OCI-LY1 (cell line): Measurements from ENCODE around the gene PRKRA.

Source experiments
- H2AFZ ChIP-seq: fragments of 200-600 bp; sonication (generic), shearing (Covaris generic); 2 replicates; pipeline ENCODE4 v1.6.0; 2014; ENCODE audit warnings: antibody characterized with exemption, mild to moderate bottlenecking, low read length
- H3F3A ChIP-seq: fragments of 200-600 bp; sonication (generic), shearing (Covaris generic); 2 replicates; pipeline ENCODE4 v1.6.0; 2014; ENCODE audit warnings: mild to moderate bottlenecking, antibody characterized with exemption, low read length, moderate library complexity; ENCODE audit not compliant: insufficient read depth
- H3K27ac ChIP-seq: fragments of 200-600 bp; sonication (generic); 2 replicates; pipeline ENCODE4 v1.5.1; 2014; ENCODE audit warnings: low read length, mixed run types, mild to moderate bottlenecking, low read depth; ENCODE audit not compliant: poor library complexity, severe bottlenecking
- H3K27me3 ChIP-seq: fragments of 200-600 bp; sonication (generic); 2 replicates; pipeline ENCODE4 v1.6.0; 2014; ENCODE audit warnings: antibody characterized with exemption, mild to moderate bottlenecking, low read length, moderate library complexity; ENCODE audit not compliant: insufficient read depth
- H3K36me3 ChIP-seq: fragments of 200-600 bp; sonication (generic); 2 replicates; pipeline ENCODE4 v1.6.1; 2014; ENCODE audit warnings: mild to moderate bottlenecking, antibody characterized with exemption, low read length, moderate library complexity, mixed read lengths; ENCODE audit not compliant: insufficient read depth
- H3K4me1 ChIP-seq: fragments of 200-600 bp; sonication (generic); 2 replicates; pipeline ENCODE4 v1.5.1; 2014; ENCODE audit warnings: mild to moderate bottlenecking, low read length, moderate library complexity; ENCODE audit not compliant: insufficient read depth, severe bottlenecking
- H3K4me2 ChIP-seq: fragments of 200-600 bp; sonication (generic), shearing (Covaris generic); 2 replicates; pipeline ENCODE4 v1.6.1; 2014; ENCODE audit warnings: low read length
- H3K4me3 ChIP-seq: fragments of 200-600 bp; sonication (generic); 2 replicates; pipeline ENCODE4 v1.5.1; 2014; ENCODE audit warnings: low read length, low read depth, mild to moderate bottlenecking, mixed read lengths; ENCODE audit not compliant: poor library complexity, severe bottlenecking
- H3K79me2 ChIP-seq: fragments of 200-600 bp; shearing (Covaris generic); 2 replicates; pipeline ENCODE4 v1.6.1; 2016; ENCODE audit warnings: mixed run types, low read length, mixed read lengths; ENCODE audit not compliant: insufficient read depth
- H3K9ac ChIP-seq: fragments of 200-600 bp; sonication (generic), shearing (Covaris generic); 2 replicates; pipeline ENCODE4 v1.6.1; 2014; ENCODE audit warnings: mild to moderate bottlenecking, low read length, mixed read lengths
- H3K9me2 ChIP-seq: fragments of 200-600 bp; sonication (generic), shearing (Covaris generic); 2 replicates; pipeline ENCODE4 v1.6.1; 2014; ENCODE audit warnings: low read depth, mild to moderate bottlenecking, low read length, mixed read lengths
- H3K9me3 ChIP-seq: fragments of 200-600 bp; shearing (Covaris generic); 2 replicates; pipeline ENCODE4 v1.6.1; 2014; ENCODE audit warnings: low read length, mixed read lengths
- H4K20me1 ChIP-seq: fragments of 200-600 bp; sonication (generic), shearing (Covaris generic); 2 replicates; pipeline ENCODE4 v1.6.0; 2016; ENCODE audit warnings: mild to moderate bottlenecking, low read length; ENCODE audit not compliant: insufficient read depth
- EZH2 ChIP-seq: fragments of 200-600 bp; sonication (generic), shearing (Covaris generic); IDR thresholded peaks from 2 replicates; pipeline ENCODE4 v1.8.0; 2017; ENCODE audit warnings: borderline replicate concordance, mixed run types, mild to moderate bottlenecking, antibody characterized with exemption, low read length, moderate library complexity, mixed read lengths
- TF ChIP-seq, protein P1 (sequence below): fragments of 200-600 bp; sonication (generic), shearing (Covaris generic); IDR thresholded peaks from 2 replicates; pipeline ENCODE4 v1.5.1; 2017; ENCODE audit warnings: mild to moderate bottlenecking, antibody characterized with exemption, low read length, moderate library complexity, mixed read lengths

The PRKRA gene

DNA sequence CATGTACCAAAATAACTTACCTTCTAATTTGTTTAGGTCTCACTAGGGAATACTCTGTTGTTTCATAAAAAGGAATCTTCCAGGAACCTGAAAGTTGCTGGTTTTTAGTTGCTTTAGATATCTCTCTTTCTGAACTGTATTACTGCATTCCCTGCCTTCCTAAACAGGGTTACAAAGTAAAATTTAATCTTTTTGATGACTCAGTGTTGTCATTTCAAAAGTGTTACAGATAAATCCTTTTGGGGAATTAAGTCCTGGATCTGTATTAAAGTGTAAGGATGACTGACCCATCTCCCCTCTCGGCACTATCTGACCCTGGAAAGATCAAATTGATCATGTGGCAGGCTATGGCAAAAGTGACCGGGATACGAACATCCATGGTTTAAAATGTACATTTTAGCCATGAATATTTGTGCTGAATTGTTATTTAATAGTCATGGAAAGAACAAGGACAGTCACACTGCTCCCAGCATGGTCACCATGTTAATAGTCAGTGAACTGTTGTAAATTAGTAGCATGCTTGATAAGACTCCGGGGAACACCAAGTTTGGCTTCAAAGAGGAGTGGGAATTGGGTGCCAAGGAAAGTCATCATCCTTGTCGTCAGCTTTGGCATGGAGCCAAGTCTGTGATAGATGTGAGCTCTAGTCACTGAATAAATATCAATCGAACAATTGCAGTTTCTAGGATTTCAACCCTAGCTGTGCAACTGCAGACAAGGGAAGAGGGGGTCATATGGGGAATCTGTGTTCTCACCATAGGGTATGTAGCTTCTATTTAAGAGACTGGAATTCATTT is 33.5 kb upstream of the PRKRA start:
- no peak overlapping the region for H3K27ac ChIP-seq
- H3K27me3 ChIP-seq, result no peaks in the 10 kb centered on the region
- TF ChIP-seq EZH2, result no peak
- TF ChIP-seq, protein P1, sequence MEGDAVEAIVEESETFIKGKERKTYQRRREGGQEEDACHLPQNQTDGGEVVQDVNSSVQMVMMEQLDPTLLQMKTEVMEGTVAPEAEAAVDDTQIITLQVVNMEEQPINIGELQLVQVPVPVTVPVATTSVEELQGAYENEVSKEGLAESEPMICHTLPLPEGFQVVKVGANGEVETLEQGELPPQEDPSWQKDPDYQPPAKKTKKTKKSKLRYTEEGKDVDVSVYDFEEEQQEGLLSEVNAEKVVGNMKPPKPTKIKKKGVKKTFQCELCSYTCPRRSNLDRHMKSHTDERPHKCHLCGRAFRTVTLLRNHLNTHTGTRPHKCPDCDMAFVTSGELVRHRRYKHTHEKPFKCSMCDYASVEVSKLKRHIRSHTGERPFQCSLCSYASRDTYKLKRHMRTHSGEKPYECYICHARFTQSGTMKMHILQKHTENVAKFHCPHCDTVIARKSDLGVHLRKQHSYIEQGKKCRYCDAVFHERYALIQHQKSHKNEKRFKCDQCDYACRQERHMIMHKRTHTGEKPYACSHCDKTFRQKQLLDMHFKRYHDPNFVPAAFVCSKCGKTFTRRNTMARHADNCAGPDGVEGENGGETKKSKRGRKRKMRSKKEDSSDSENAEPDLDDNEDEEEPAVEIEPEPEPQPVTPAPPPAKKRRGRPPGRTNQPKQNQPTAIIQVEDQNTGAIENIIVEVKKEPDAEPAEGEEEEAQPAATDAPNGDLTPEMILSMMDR, result no peak
- no peak overlapping the region for H2AFZ ChIP-seq
- no peaks in the 10 kb centered on the region for H3K9me2 ChIP-seq
- H3K4me1 ChIP-seq, result peaks cover 32% of the 10 kb centered on the region
- H3K4me3 ChIP-seq, result no peak overlapping the region
- no peak overlapping the region for H3K4me2 ChIP-seq
- no peak overlapping the region for H3K9ac ChIP-seq
- H3F3A ChIP-seq, result no peaks in the 10 kb centered on the region
- no peaks in the 10 kb centered on the region for H3K9me3 ChIP-seq
- H3K36me3 ChIP-seq, result peaks cover 22% of the 10 kb centered on the region
- H3K79me2 ChIP-seq, result peaks cover 29% of the 10 kb centered on the region
- H4K20me1 ChIP-seq, result no peaks in the 10 kb centered on the region

DNA sequence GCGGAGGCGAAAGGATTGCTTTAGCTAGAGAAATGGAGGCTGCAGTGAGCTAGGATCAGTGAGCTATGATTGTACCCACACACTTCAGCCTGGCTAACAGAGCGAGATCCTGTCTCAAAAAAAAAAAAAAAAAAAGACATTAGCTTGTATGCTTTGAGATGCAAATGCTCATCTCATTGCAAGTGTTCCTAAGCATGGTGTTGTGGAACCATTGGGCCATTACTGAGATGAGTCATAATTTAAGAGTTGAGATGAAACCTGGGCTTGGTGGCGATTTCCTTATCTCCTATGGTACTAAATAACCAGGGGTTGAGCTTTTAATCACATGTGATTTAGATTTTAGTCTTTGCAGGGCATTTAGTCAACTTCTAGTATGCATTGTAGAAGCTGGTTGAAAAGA is 31.5 kb upstream of the PRKRA start:
- H3F3A ChIP-seq, result no peaks in the 10 kb centered on the region
- peak overlapping the region; percentile 34 for H3K27ac ChIP-seq
- H3K4me3 ChIP-seq, result peak overlapping the region; percentile 89
- no peaks in the 10 kb centered on the region for H4K20me1 ChIP-seq
- TF ChIP-seq, protein P1, result no peak
- no peak for TF ChIP-seq EZH2
- peak overlapping the region; percentile 90 for H3K4me2 ChIP-seq
- H2AFZ ChIP-seq, result no peak overlapping the region
- peaks cover 39% of the 10 kb centered on the region for H3K4me1 ChIP-seq
- H3K36me3 ChIP-seq, result peaks cover 13% of the 10 kb centered on the region
- H3K79me2 ChIP-seq, result peaks cover 36% of the 10 kb centered on the region
- peak overlapping the region; percentile 71; the same call in 1 of the 2 replicates for H3K9ac ChIP-seq
- no peaks in the 10 kb centered on the region for H3K9me2 ChIP-seq
- no peaks in the 10 kb centered on the region for H3K27me3 ChIP-seq
- H3K9me3 ChIP-seq, result no peaks in the 10 kb centered on the region

DNA sequence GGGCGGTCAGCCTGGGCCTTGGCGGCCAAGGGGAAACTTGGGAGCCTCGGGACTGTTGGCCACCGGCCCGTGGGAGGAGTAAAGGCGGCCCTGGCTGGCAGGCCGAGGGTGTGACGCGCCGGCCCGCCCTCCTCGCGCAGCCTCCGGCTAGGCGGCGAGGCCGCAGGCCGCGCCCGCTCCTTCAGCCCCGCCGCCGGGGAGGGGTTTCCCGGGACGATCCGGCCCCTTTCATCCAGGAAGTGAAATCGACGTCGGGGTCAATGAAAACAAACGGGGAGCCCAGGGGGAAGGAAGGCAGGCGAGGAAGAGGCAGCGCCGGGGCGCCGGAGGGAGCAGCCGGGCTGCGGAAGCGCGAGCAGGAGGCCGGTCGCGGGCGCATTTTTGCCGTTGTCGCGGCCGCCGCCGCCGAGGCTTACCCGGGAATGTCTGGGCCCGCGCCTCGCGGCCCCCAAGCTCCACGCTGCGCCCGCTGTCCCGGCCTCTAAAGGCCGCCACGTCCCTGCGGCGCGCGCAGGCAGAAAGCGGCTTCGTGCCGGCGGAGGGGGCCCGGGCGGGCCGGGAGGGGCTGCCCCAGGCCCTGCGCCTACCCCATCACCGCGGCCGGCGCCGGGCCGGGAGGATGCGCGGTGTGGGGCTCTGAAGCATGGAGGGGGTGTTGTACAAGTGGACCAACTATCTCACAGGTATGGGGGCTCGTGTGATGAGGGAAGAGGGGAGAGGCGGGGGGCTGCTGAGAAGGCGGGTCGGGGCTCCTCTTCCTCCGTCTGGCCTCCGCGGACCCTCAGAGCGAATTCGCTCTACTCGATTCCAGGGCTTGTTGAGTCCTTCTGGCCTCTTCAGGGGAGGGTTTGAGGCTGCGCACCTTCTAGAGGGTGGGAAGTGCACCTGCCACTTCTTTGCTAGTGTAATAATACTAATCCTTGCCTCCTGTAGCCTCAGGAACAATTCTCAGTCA is 29.5 kb upstream of the PRKRA start, which contains the start of gene PLEKHA3:
Gene PLEKHA3, plus strand, starts transcription at position 231 of the 955 bp plus-strand sequence. Its CDS starts 413 bp downstream, at position 644.
- peak within 1 kb of the TSS; percentile 66; the same call in 1 of the 2 replicates for H2AFZ ChIP-seq
- no peaks in the 10 kb centered on the region for H3K27me3 ChIP-seq
- no peaks in the 10 kb centered on the region for H3K9me2 ChIP-seq
- no peak for TF ChIP-seq EZH2
- TF ChIP-seq, protein P1, result no peak
- H3K9me3 ChIP-seq, result no peaks in the 10 kb centered on the region
- peaks cover 44% of the 10 kb centered on the region for H3K4me1 ChIP-seq
- H3K36me3 ChIP-seq, result no peaks in the 10 kb centered on the region
- H3F3A ChIP-seq, result no peaks in the 10 kb centered on the region
- peak within 1 kb of the TSS; percentile 90 for H3K4me2 ChIP-seq
- peaks cover 36% of the 10 kb centered on the region for H3K79me2 ChIP-seq
- H4K20me1 ChIP-seq, result no peaks in the 10 kb centered on the region
- H3K4me3 ChIP-seq, result peak within 1 kb of the TSS; percentile 89
- H3K27ac ChIP-seq, result peak within 1 kb of the TSS; percentile 72
- peak within 1 kb of the TSS; percentile 71 for H3K9ac ChIP-seq
